Neural cell (in vitro differentiated cells): Measurements from ENCODE around the gene ABHD12. TPM values are rescaled to one million over a fixed set of nuclear protein-coding genes. Genes with fewer than 3 reads are reported as not detected.

ENCODE experiments used
- H2AFZ ChIP-seq: fragments of 200-600, 300-800 bp; sonication (generic), shearing (Covaris generic); 2 replicates; pipeline ENCODE4 v1.6.0; 2014; ENCODE audit warnings: low read depth, mild to moderate bottlenecking, antibody characterized with exemption, low read length, moderate library complexity
- H3F3A ChIP-seq: fragments of 200-600 bp; shearing (Covaris generic); 2 replicates; pipeline ENCODE4 v1.6.1; 2016; ENCODE audit warnings: mild to moderate bottlenecking, moderate library complexity, mixed read lengths, antibody characterized with exemption, low read length; ENCODE audit not compliant: insufficient read depth, poor library complexity, severe bottlenecking
- H3K27ac ChIP-seq: fragments of 200-600, 300-800 bp; sonication (generic), shearing (Covaris generic); 2 replicates; pipeline ENCODE4 v1.5.1; 2014; ENCODE audit warnings: mild to moderate bottlenecking, low read length, moderate library complexity
- H3K27me3 ChIP-seq: fragments of 300-800, 200-600 bp; sonication (generic), shearing (Covaris generic); 2 replicates; pipeline ENCODE4 v1.6.0; 2014; ENCODE audit warnings: mild to moderate bottlenecking, low read depth, low read length, moderate library complexity; ENCODE audit not compliant: insufficient read depth
- H3K36me3 ChIP-seq: fragments of 300-800, 200-600 bp; sonication (generic), shearing (Covaris generic); 2 replicates; pipeline ENCODE4 v1.5.1; 2014; ENCODE audit warnings: mild to moderate bottlenecking, antibody characterized with exemption, low read length, moderate library complexity; ENCODE audit not compliant: insufficient read depth
- H3K4me2 ChIP-seq: fragments of 300-800, 200-600 bp; sonication (generic), shearing (Covaris generic); 2 replicates; pipeline ENCODE4 v1.6.0; 2014; ENCODE audit warnings: mild to moderate bottlenecking, low read length
- H3K4me3 ChIP-seq: fragments of 300-800, 200-600 bp; sonication (generic), shearing (Covaris generic); 2 replicates; pipeline ENCODE4 v1.5.1; 2014; ENCODE audit warnings: mild to moderate bottlenecking, low read length, moderate library complexity
- H3K79me2 ChIP-seq: fragments of 200-600 bp; shearing (Covaris generic); replicated peaks from 2 replicates; pipeline ENCODE4 v1.6.0; 2014; ENCODE audit warnings: mild to moderate bottlenecking, low read length, moderate library complexity; ENCODE audit not compliant: insufficient read depth
- H3K9ac ChIP-seq: fragments of 300-800, 200-600 bp; sonication (generic), shearing (Covaris generic); 2 replicates; pipeline ENCODE4 v1.6.1; 2016; ENCODE audit warnings: mild to moderate bottlenecking, low read length, mixed read lengths
- H3K9me2 ChIP-seq: fragments of 200-600 bp; shearing (Covaris generic); 2 replicates; pipeline ENCODE4 v1.6.1; 2016; ENCODE audit warnings: mild to moderate bottlenecking, low read length, mixed read lengths; ENCODE audit not compliant: insufficient read depth
- H3K9me3 ChIP-seq: fragments of 200-600, 300-800 bp; sonication (generic), shearing (Covaris generic); 2 replicates; pipeline ENCODE4 v1.6.1; 2016; ENCODE audit warnings: mild to moderate bottlenecking, mixed run types, low read length, moderate library complexity, mixed read lengths
- H4K20me1 ChIP-seq: fragments of 200-600 bp; shearing (Covaris generic); 2 replicates; pipeline ENCODE4 v1.6.1; 2016; ENCODE audit warnings: mild to moderate bottlenecking, mixed run types; ENCODE audit not compliant: insufficient read depth
- MXI1 ChIP-seq: fragments of 450-650 bp; conservative IDR thresholded peaks from 2 replicates; pipeline ENCODE4 v1.6.1; 2014; ENCODE audit warnings: antibody characterized with exemption, mild to moderate bottlenecking; ENCODE audit not compliant: poor library complexity, severe bottlenecking
- POLR2AphosphoS5 ChIP-seq: IDR thresholded peaks from 2 replicates; pipeline ENCODE4 v1.6.1; 2012
- REST ChIP-seq: IDR thresholded peaks from 2 replicates; pipeline ENCODE4 v1.6.1; 2012; ENCODE audit warnings: borderline replicate concordance
- SMC3 ChIP-seq: fragments of 450-650 bp; conservative IDR thresholded peaks from 2 replicates; pipeline ENCODE4 v1.6.1; 2014; ENCODE audit warnings: antibody characterized with exemption, mild to moderate bottlenecking, moderate library complexity; ENCODE audit not compliant: poor library complexity
- polyA plus RNA-seq: library from polyadenylated mRNA; depleted of rRNA; stranded (reverse); fragments of >200 nt; gene quantifications from 2 replicates; pipeline ENCODE4 v1.2.3, GENCODE V29; 2014

Gene ABHD12
- polyA plus RNA-seq, 1 donor from 2014 or later: 32.3 TPM

GRCh38 chr20:25339608-25340007 lies 51.0 kb downstream of the ABHD12 start:
- H3K27me3 ChIP-seq: no peaks in the 10 kb centered on the region

GRCh38 chr20:25338112-25339023 lies 52.3 kb downstream of the ABHD12 start:
- Histone ChIP-seq H3F3A (no peaks in the 10 kb centered on the region), H3K9ac (no peak overlapping the region), H3K4me3 (no peak overlapping the region), H3K79me2 (peaks cover 5% of the 10 kb centered on the region), H3K9me3 (no peaks in the 10 kb centered on the region), H4K20me1 (no peaks in the 10 kb centered on the region), H3K36me3 (no peaks in the 10 kb centered on the region), H3K4me2 (no peak overlapping the region), H3K27me3 (no peaks in the 10 kb centered on the region), H3K27ac (no peak overlapping the region), H2AFZ (no peak overlapping the region), H3K9me2 (no peaks in the 10 kb centered on the region)
- TF ChIP-seq REST: no peak

More at GRCh38 chr20:25339608-25340007, 51.0 kb downstream of the ABHD12 start:
- no peak for TF ChIP-seq MXI1
- no peak for TF ChIP-seq REST
- no peak for TF ChIP-seq SMC3
- no peak for TF ChIP-seq POLR2AphosphoS5
- H2AFZ ChIP-seq: no peak overlapping the region
- no peak overlapping the region for H3K9ac ChIP-seq
- H3K27ac ChIP-seq: no peak overlapping the region
- H3F3A ChIP-seq: no peaks in the 10 kb centered on the region
- no peaks in the 10 kb centered on the region for H3K36me3 ChIP-seq
- H3K4me3 ChIP-seq: no peak overlapping the region
- H4K20me1 ChIP-seq: no peaks in the 10 kb centered on the region
- H3K9me2 ChIP-seq: no peaks in the 10 kb centered on the region
- H3K4me2 ChIP-seq: no peak overlapping the region
- peaks cover 14% of the 10 kb centered on the region for H3K79me2 ChIP-seq
- H3K9me3 ChIP-seq: no peaks in the 10 kb centered on the region
